H9 (cell line): ENCODE results near the gene GAK. TPM values are rescaled to one million over a fixed set of nuclear protein-coding genes. Genes with fewer than 3 reads are reported as not detected.

ENCODE experiments used
- DNase-seq: peaks from one replicate; pipeline ENCODE4 v3.0.0-alpha.2; 2017
- H2AFZ ChIP-seq: one replicate; pipeline ENCODE4 v1.6.1; 2013; ENCODE audit warnings: mild to moderate bottlenecking, low read length, control low read depth, moderate library complexity
- H2AK5ac ChIP-seq: 2 replicates; pipeline ENCODE4 v1.6.1; 2013; ENCODE audit warnings: low read length, control low read depth, mixed read lengths; ENCODE audit not compliant: insufficient read length
- H2BK120ac ChIP-seq: one replicate; pipeline ENCODE4 v1.6.1; 2013; ENCODE audit warnings: low read depth, mild to moderate bottlenecking, low read length, control low read depth, inconsistent platforms; ENCODE audit not compliant: poor library complexity, severe bottlenecking
- H2BK12ac ChIP-seq: 2 replicates; pipeline ENCODE4 v1.6.1; 2013; ENCODE audit warnings: low read length, control low read depth, mixed read lengths, low read depth; ENCODE audit not compliant: insufficient read length
- H2BK15ac ChIP-seq: 2 replicates; pipeline ENCODE4 v1.6.1; 2013; ENCODE audit warnings: low read depth, low read length, control low read depth
- H2BK20ac ChIP-seq: one replicate; pipeline ENCODE4 v1.6.1; 2013; ENCODE audit warnings: low read depth, mild to moderate bottlenecking, low read length, control low read depth, inconsistent platforms; ENCODE audit not compliant: poor library complexity, severe bottlenecking
- H2BK5ac ChIP-seq: 2 replicates; pipeline ENCODE4 v1.6.1; 2013; ENCODE audit warnings: low read length, control low read depth, mixed read lengths; ENCODE audit not compliant: insufficient read length
- H3K14ac ChIP-seq: 2 replicates; pipeline ENCODE4 v1.6.1; 2013; ENCODE audit warnings: low read length, control low read depth; ENCODE audit not compliant: insufficient read depth
- H3K18ac ChIP-seq: 2 replicates; pipeline ENCODE4 v1.6.1; 2013; ENCODE audit warnings: low read depth, mild to moderate bottlenecking, mixed read lengths, low read length, control low read depth; ENCODE audit not compliant: insufficient read length
- H3K23ac ChIP-seq: 2 replicates; pipeline ENCODE4 v1.6.1; 2013; ENCODE audit warnings: low read length, control low read depth, mixed read lengths, low read depth; ENCODE audit not compliant: insufficient read length
- H3K23me2 ChIP-seq: 2 replicates; pipeline ENCODE4 v1.6.1; 2013; ENCODE audit warnings: low read depth, mild to moderate bottlenecking, mixed read lengths, low read length, control low read depth; ENCODE audit not compliant: insufficient read length, poor library complexity, severe bottlenecking
- H3K27ac ChIP-seq: 2 replicates; pipeline ENCODE4 v1.5.1; 2013; ENCODE audit warnings: low read length, control low read depth, mixed read lengths, low read depth; ENCODE audit not compliant: insufficient read length
- H3K27me3 ChIP-seq: 2 replicates; pipeline ENCODE4 v1.6.1; 2013; ENCODE audit warnings: low read length, control low read depth, inconsistent platforms; ENCODE audit not compliant: insufficient read depth
- H3K4ac ChIP-seq: 2 replicates; pipeline ENCODE4 v1.6.1; 2013; ENCODE audit warnings: low read depth, mild to moderate bottlenecking, control low read depth, inconsistent platforms, low read length, moderate library complexity
- H3K4me1 ChIP-seq: 2 replicates; pipeline ENCODE4 v1.6.1; 2013; ENCODE audit warnings: low read length, control low read depth, inconsistent platforms; ENCODE audit not compliant: insufficient read depth
- H3K4me2 ChIP-seq: 2 replicates; pipeline ENCODE4 v1.6.1; 2013; ENCODE audit warnings: low read length, control low read depth, mixed read lengths; ENCODE audit not compliant: insufficient read length, insufficient read depth
- H3K56ac ChIP-seq: 2 replicates; pipeline ENCODE4 v1.6.1; 2013; ENCODE audit warnings: low read depth, mild to moderate bottlenecking, mixed read lengths, low read length, control low read depth; ENCODE audit not compliant: insufficient read length
- H3K79me1 ChIP-seq: 2 replicates; pipeline ENCODE4 v1.6.1; 2013; ENCODE audit warnings: low read depth, mild to moderate bottlenecking, moderate library complexity, low read length, control low read depth, inconsistent platforms; ENCODE audit not compliant: insufficient read depth, poor library complexity, severe bottlenecking
- H3K79me2 ChIP-seq: 2 replicates; pipeline ENCODE4 v1.6.1; 2013; ENCODE audit warnings: low read length, control low read depth, inconsistent platforms; ENCODE audit not compliant: insufficient read depth
- H3K9ac ChIP-seq: 2 replicates; pipeline ENCODE4 v1.6.1; 2013; ENCODE audit warnings: low read length, control low read depth, mixed read lengths; ENCODE audit not compliant: insufficient read length; ENCODE audit errors: extremely low read depth
- H3K9me3 ChIP-seq: one replicate; pipeline ENCODE4 v1.6.1; 2013; ENCODE audit warnings: low read depth, low read length, inconsistent platforms; ENCODE audit not compliant: control insufficient read depth
- H3T11ph ChIP-seq: one replicate; pipeline ENCODE4 v1.6.1; 2013; ENCODE audit warnings: mild to moderate bottlenecking, low read length, control low read depth, inconsistent platforms
- H4K20me1 ChIP-seq: one replicate; pipeline ENCODE4 v1.6.1; 2013; ENCODE audit not compliant: control insufficient read depth, insufficient read length, insufficient read depth
- H4K5ac ChIP-seq: 2 replicates; pipeline ENCODE4 v1.6.1; 2013; ENCODE audit warnings: low read depth, mild to moderate bottlenecking, mixed read lengths, low read length, control low read depth; ENCODE audit not compliant: insufficient read length
- H4K8ac ChIP-seq: replicated peaks from 2 replicates; pipeline ENCODE4 v1.6.1; 2013; ENCODE audit warnings: low read length, control low read depth, mixed read lengths, low read depth; ENCODE audit not compliant: insufficient read length
- H4K91ac ChIP-seq: 2 replicates; pipeline ENCODE4 v1.6.1; 2013; ENCODE audit warnings: low read depth, mild to moderate bottlenecking, moderate library complexity, mixed read lengths, low read length, control low read depth; ENCODE audit not compliant: insufficient read length
- H3K27ac Mint-ChIP-seq, 3 experiments: 2 replicates in 2 of 3; 3 replicates in 1 of 3; pipeline ENCODE4 v1.8.0; 2020 to 2021; ENCODE audit warnings: mixed read lengths in 3 of 3, mild to moderate bottlenecking in 1 of 3, moderate library complexity in 1 of 3
- H3K27me3 Mint-ChIP-seq: 2 replicates; pipeline ENCODE4 v1.8.0; 2021; ENCODE audit warnings: low read depth, mild to moderate bottlenecking, moderate library complexity, mixed read lengths
- H3K36me3 Mint-ChIP-seq, 3 experiments: 2 replicates in 2 of 3; 3 replicates in 1 of 3; pipeline ENCODE4 v1.8.0; 2020 to 2021; ENCODE audit warnings: low read depth in 3 of 3, mixed read lengths in 3 of 3; ENCODE audit not compliant: insufficient read depth in 1 of 3
- H3K4me1 Mint-ChIP-seq, 2 experiments: 2 replicates each; pipeline ENCODE4 v1.8.0; 2020; ENCODE audit warnings: mixed read lengths in 2 of 2
- H3K4me3 Mint-ChIP-seq, 2 experiments: 2 replicates in 1 of 2; 3 replicates in 1 of 2; pipeline ENCODE4 v1.8.0; 2020 to 2021; ENCODE audit warnings: mild to moderate bottlenecking in 2 of 2, mixed read lengths in 2 of 2, moderate library complexity in 1 of 2
- H3K9me3 Mint-ChIP-seq, 2 experiments: 2 replicates in 1 of 2; 3 replicates in 1 of 2; pipeline ENCODE4 v1.8.0; 2020; ENCODE audit warnings: mild to moderate bottlenecking in 2 of 2, mixed read lengths in 2 of 2, moderate library complexity in 1 of 2
- WGBS: extraction: QIAGEN DNeasy Blood & Tissue Kit; methylation state at CpG from one replicate; pipeline ENCODE4 v1.1.7; 2013; ENCODE audit warnings: missing lambda C conversion rate, low lambda C conversion rate, mixed read lengths; ENCODE audit not compliant: insufficient read length; ENCODE audit errors: extremely low coverage; 5-methylcytosine and 5-hydroxymethylcytosine counted together
- total RNA-seq: library from RNA; stranded (reverse); gene quantifications from 2 replicates; pipeline ENCODE4 v1.2.1, GENCODE V29; 2021
- TF ChIP-seq, protein P1 (sequence below): fragments of 200-600 bp; sonication (generic); conservative IDR thresholded peaks from 3 replicates; pipeline ENCODE4 v1.8.0; 2021; ENCODE audit warnings: antibody characterized with exemption, mild to moderate bottlenecking

The GAK gene
- total RNA-seq, 1 experiment from 2014 or later, result 80.7 TPM

DNA sequence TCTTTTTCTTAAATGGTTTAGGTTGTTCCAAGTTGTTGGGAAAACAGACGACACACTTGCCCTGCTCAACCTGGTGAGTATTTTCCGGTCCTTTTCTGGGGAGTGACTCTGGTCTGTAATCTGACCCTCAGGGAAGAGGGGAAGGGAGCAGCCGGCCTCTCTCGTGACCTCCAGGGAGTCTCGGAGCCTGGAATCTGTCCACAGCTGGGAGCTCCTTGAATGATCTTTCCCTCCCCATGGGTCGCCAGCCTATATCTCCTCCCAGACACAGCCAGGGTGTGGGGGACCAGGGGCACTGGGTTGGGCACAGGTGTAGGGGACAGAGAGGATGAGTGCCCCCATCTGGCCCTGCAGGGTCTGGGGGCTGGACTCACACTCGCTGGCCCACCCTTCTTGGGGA lies 19.1 kb upstream of the GAK start:
- no peaks in the 10 kb centered on the region for H3K79me1 ChIP-seq
- H3K4me1 ChIP-seq, result no peaks in the 10 kb centered on the region
- no peak overlapping the region for H3K18ac ChIP-seq
- no peak overlapping the region for H4K91ac ChIP-seq
- no CpG with 5 or more reads among the region's 7 CpGs for WGBS
- TF ChIP-seq, protein P1, sequence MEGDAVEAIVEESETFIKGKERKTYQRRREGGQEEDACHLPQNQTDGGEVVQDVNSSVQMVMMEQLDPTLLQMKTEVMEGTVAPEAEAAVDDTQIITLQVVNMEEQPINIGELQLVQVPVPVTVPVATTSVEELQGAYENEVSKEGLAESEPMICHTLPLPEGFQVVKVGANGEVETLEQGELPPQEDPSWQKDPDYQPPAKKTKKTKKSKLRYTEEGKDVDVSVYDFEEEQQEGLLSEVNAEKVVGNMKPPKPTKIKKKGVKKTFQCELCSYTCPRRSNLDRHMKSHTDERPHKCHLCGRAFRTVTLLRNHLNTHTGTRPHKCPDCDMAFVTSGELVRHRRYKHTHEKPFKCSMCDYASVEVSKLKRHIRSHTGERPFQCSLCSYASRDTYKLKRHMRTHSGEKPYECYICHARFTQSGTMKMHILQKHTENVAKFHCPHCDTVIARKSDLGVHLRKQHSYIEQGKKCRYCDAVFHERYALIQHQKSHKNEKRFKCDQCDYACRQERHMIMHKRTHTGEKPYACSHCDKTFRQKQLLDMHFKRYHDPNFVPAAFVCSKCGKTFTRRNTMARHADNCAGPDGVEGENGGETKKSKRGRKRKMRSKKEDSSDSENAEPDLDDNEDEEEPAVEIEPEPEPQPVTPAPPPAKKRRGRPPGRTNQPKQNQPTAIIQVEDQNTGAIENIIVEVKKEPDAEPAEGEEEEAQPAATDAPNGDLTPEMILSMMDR, result no peak
- no peak overlapping the region for H2AFZ ChIP-seq
- H2BK5ac ChIP-seq, result no peak overlapping the region
- H3K27me3 Mint-ChIP-seq, result no peaks in the 10 kb centered on the region
- no peaks in the 10 kb centered on the region for H3K9me3 ChIP-seq
- H2BK12ac ChIP-seq, result no peak overlapping the region
- no peaks in the 10 kb centered on the region for H4K20me1 ChIP-seq
- H3K9ac ChIP-seq, result no peak overlapping the region
- H4K8ac ChIP-seq, result no peak overlapping the region
- no peak overlapping the region for H4K5ac ChIP-seq
- no peak overlapping the region for H3K27ac ChIP-seq
- H2AK5ac ChIP-seq, result no peak overlapping the region
- H3K4ac ChIP-seq, result no peak overlapping the region
- H3K4me3 Mint-ChIP-seq, result no peak overlapping the region
- H3K36me3 Mint-ChIP-seq, result no peaks in the 10 kb centered on the region; a peak in 1 of 7 replicates
- peak overlapping the region in 1 of 3 experiments; percentile 40; a peak in 1 of 7 replicates for H3K27ac Mint-ChIP-seq
- no peak overlapping the region for H3K23ac ChIP-seq
- no peak overlapping the region for H3K56ac ChIP-seq
- DNase-seq, result no peak
- no peak overlapping the region for H3K4me2 ChIP-seq
- H3K27me3 ChIP-seq, result no peaks in the 10 kb centered on the region
- H3K4me1 Mint-ChIP-seq, result peaks cover 2 to 9% of the 10 kb centered on the region in 2 experiments; a peak in 3 of 4 replicates
- no peaks in the 10 kb centered on the region for H3K23me2 ChIP-seq
- no peak overlapping the region for H2BK20ac ChIP-seq
- no peak overlapping the region for H2BK15ac ChIP-seq
- no peak overlapping the region for H3T11ph ChIP-seq
- H3K79me2 ChIP-seq, result no peaks in the 10 kb centered on the region
- no peak overlapping the region for H2BK120ac ChIP-seq
- H3K9me3 Mint-ChIP-seq, result no peaks in the 10 kb centered on the region
- H3K14ac ChIP-seq, result no peak overlapping the region; the same call in 1 of the 2 replicates
